GM19035 (cell line): ENCODE data around the gene PTPRN2.

Source experiments
- ATAC-seq: cut with Tn5 transposase; IDR thresholded peaks from one replicate; pipeline ENCODE4 v1.9.1; 2021; ENCODE audit not compliant: unreplicated experiment

The PTPRN2 gene

GRCh38 chr7:157817944-157818700 is 769.5 kb downstream of the PTPRN2 start:
- no peak for ATAC-seq

- ATAC-seq: no peak
Measured at GRCh38 chr7:157817433-157817832, 770.2 kb downstream of the PTPRN2 start.

GRCh38 chr7:157816526-157817250 is 770.9 kb downstream of the PTPRN2 start:
- ATAC-seq: no peak

- no peak for ATAC-seq
Measured at GRCh38 chr7:157816086-157816485, 771.5 kb downstream of the PTPRN2 start.

- ATAC-seq: no peak
Measured at GRCh38 chr7:157815706-157816022, 772.0 kb downstream of the PTPRN2 start.

GRCh38 chr7:157814931-157815705 is 772.5 kb downstream of the PTPRN2 start:
- no peak for ATAC-seq

GRCh38 chr7:157813741-157814661 is 773.6 kb downstream of the PTPRN2 start:
- ATAC-seq: no peak

- no peak for ATAC-seq
Measured at GRCh38 chr7:157813053-157813452, 774.6 kb downstream of the PTPRN2 start.

- no peak for ATAC-seq
Measured at GRCh38 chr7:157811946-157812345, 775.7 kb downstream of the PTPRN2 start.

GRCh38 chr7:157809863-157810851 is 777.5 kb downstream of the PTPRN2 start:
- ATAC-seq: no peak

GRCh38 chr7:157809154-157809862 is 778.3 kb downstream of the PTPRN2 start:
- ATAC-seq: no peak

- no peak for ATAC-seq
Measured at GRCh38 chr7:157808042-157808441, 779.6 kb downstream of the PTPRN2 start.

- ATAC-seq: no peak
Measured at GRCh38 chr7:157807510-157807909, 780.1 kb downstream of the PTPRN2 start.

GRCh38 chr7:157806711-157807110 is 780.9 kb downstream of the PTPRN2 start:
- ATAC-seq: no peak

GRCh38 chr7:157805713-157806112 is 781.9 kb downstream of the PTPRN2 start:
- ATAC-seq: no peak

GRCh38 chr7:157803906-157804305 is 783.7 kb downstream of the PTPRN2 start:
- ATAC-seq: no peak

GRCh38 chr7:157801971-157802675 is 785.5 kb downstream of the PTPRN2 start:
- no peak for ATAC-seq

GRCh38 chr7:157801113-157801512 is 786.5 kb downstream of the PTPRN2 start:
- ATAC-seq: no peak
